Spleen (tissue), 7 donors: ENCODE measurements around the gene SNX24.

ENCODE experiments used
- CTCF ChIP-seq, 11 experiments: fragments of 200-600 bp in 7 of 11; fragments of 450-650 bp in 4 of 11; sonication (generic) in 4 of 11; IDR thresholded peaks in 8 of 11; conservative IDR thresholded peaks in 3 of 11; 1 replicate in 7 of 11; 2 replicates in 4 of 11; pipeline versions ENCODE4 v1.4.0 to v1.8.0; 2016 to 2021; ENCODE audit warnings: antibody characterized with exemption in 11 of 11, inconsistent platforms in 4 of 11, mild to moderate bottlenecking in 1 of 11
- POLR2A ChIP-seq, 3 donors: fragments of 450-650 bp; IDR thresholded peaks; one replicate each; pipeline ENCODE4 v1.5.1; 2017; ENCODE audit warnings: antibody characterized with exemption in 3 of 3, mild to moderate bottlenecking in 1 of 3
- POLR2AphosphoS5 ChIP-seq, 3 donors: sonication (generic); formaldehyde crosslinking; IDR thresholded peaks; one replicate each; pipeline ENCODE4 v1.5.1; 2017; ENCODE audit warnings: antibody characterized with exemption in 3 of 3
- donor health status: DM: no; HTN: no; CAD: no; lungs with moderate emphysema.
- donor health status: DM: no; HTN: no; CAD: no.
- donor health status: DM: no; HTN: no; CAD: no.

- no peak for TF ChIP-seq CTCF (IDR thresholded peaks at IDR 0.05 in 8 of 11, conservative IDR thresholded peaks at IDR 0.05 in 3 of 11)
- TF ChIP-seq POLR2A (IDR thresholded peaks at IDR 0.05) = no peak
- no peak for TF ChIP-seq POLR2AphosphoS5 (IDR thresholded peaks at IDR 0.05)
These were observed 35.0 kb upstream of the SNX24 start for GRCh38 chr5:122810405-122810804.
